ENCODE measurements around the gene NTSR1.

The NTSR1 gene

DNA sequence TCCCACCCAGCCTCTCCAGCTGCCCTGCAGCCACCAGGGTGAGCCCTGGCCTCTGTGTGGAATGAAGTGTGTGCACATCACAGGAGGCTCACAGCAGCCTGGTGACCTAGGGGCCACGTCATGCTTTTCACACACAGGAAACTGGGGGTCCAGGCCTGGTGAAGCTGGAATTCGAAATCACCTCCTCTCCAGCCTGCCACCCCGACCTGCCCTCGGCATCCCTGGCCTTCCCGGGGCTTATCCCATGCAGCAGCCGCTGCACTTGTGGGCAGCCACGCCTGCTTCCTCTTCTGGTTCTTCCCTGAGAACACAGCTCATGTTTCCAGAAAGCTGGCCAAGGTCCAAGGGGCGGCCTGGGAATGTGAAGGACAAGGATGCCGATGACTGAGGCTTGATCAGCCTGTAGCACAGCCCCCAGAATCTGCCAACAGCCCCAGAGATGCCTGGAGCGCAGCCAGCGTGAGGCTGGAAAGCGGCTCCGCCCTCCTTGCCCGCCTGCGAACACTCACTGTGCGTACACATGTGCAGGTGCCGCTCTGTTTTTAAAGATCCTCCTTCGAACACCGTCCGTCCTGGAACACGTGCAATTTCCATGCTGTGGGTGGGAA, 4.2 kb upstream of the NTSR1 start:
- no peak for FAIRE-seq

GRCh38 chr20:62705627-62706026, 3.0 kb upstream of the NTSR1 start:
- DNase-seq (ENCODE audit: insufficient read length, low spot score): no peak

More for the DNA sequence above, 4.2 kb upstream of the NTSR1 start:
- no peak for TF ChIP-seq POLR2A (IDR thresholded peaks at IDR 0.05; ENCODE audit: low read depth, low read length)
- TF ChIP-seq POLR2AphosphoS5 (IDR thresholded peaks at IDR 0.05; ENCODE audit: low read depth, low read length): no peak
- TF ChIP-seq SPI1 (IDR thresholded peaks at IDR 0.05; ENCODE audit: low read depth, low read length): no peak
- TF ChIP-seq TAF1 (IDR thresholded peaks at IDR 0.05; ENCODE audit: low read depth, low read length): no peak
- no peak for TF ChIP-seq PAX5 (IDR thresholded peaks at IDR 0.05; ENCODE audit: insufficient read depth, low read length, severe bottlenecking)
- TF ChIP-seq POU2F2 (IDR thresholded peaks at IDR 0.05; ENCODE audit: low read depth, low read length): no peak
- no peak for DNase-seq (ENCODE audit: insufficient read length, low spot score)

GRCh38 chr20:62706344-62706743, 2.3 kb upstream of the NTSR1 start:
- DNase-seq (ENCODE audit: insufficient read length, low spot score) (no peak), FAIRE-seq (no peak)
- no peak for TF ChIP-seq PAX5 (IDR thresholded peaks at IDR 0.05; ENCODE audit: insufficient read depth, low read length, severe bottlenecking)
- no peak for TF ChIP-seq POLR2AphosphoS5 (IDR thresholded peaks at IDR 0.05; ENCODE audit: low read depth, low read length)
- TF ChIP-seq POLR2A (IDR thresholded peaks at IDR 0.05; ENCODE audit: low read depth, low read length): no peak
- no peak for TF ChIP-seq POU2F2 (IDR thresholded peaks at IDR 0.05; ENCODE audit: low read depth, low read length)
- no peak for TF ChIP-seq SPI1 (IDR thresholded peaks at IDR 0.05; ENCODE audit: low read depth, low read length)
- no peak for TF ChIP-seq TAF1 (IDR thresholded peaks at IDR 0.05; ENCODE audit: low read depth, low read length)

More at GRCh38 chr20:62705627-62706026, 3.0 kb upstream of the NTSR1 start:
- no peak for FAIRE-seq
- TF ChIP-seq POLR2A (IDR thresholded peaks at IDR 0.05; ENCODE audit: low read depth, low read length): no peak
- no peak for TF ChIP-seq PAX5 (IDR thresholded peaks at IDR 0.05; ENCODE audit: insufficient read depth, low read length, severe bottlenecking)
- no peak for TF ChIP-seq POU2F2 (IDR thresholded peaks at IDR 0.05; ENCODE audit: low read depth, low read length)
- TF ChIP-seq SPI1 (IDR thresholded peaks at IDR 0.05; ENCODE audit: low read depth, low read length): no peak
- no peak for TF ChIP-seq TAF1 (IDR thresholded peaks at IDR 0.05; ENCODE audit: low read depth, low read length)
- TF ChIP-seq POLR2AphosphoS5 (IDR thresholded peaks at IDR 0.05; ENCODE audit: low read depth, low read length): no peak

DNA sequence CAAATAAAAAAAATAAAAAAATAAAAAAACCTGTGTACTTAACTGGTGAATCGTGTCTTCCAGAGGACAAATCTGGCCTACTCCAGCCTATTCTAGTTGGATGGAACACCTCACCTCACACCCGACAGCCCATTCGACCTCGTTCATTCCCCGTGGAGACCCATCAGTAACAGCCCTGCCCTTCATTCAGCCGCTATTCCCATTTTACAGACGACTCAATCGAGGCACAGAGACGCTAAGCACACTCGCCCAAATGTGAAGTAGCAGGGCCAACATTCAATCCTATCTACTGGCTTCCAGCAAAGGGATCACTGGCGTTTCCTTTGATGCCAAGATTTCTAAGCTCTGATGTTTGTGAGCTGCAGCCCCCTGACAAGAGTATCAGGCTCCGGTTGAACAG, 1.8 kb upstream of the NTSR1 start:
- FAIRE-seq: no peak
- DNase-seq (ENCODE audit: insufficient read length, low spot score): no peak
- TF ChIP-seq TAF1 (IDR thresholded peaks at IDR 0.05; ENCODE audit: low read depth, low read length) (no peak), POLR2A (IDR thresholded peaks at IDR 0.05; ENCODE audit: low read depth, low read length) (no peak), SPI1 (IDR thresholded peaks at IDR 0.05; ENCODE audit: low read depth, low read length) (no peak), PAX5 (IDR thresholded peaks at IDR 0.05; ENCODE audit: insufficient read depth, low read length, severe bottlenecking) (no peak), POLR2AphosphoS5 (IDR thresholded peaks at IDR 0.05; ENCODE audit: low read depth, low read length) (no peak), POU2F2 (IDR thresholded peaks at IDR 0.05; ENCODE audit: low read depth, low read length) (no peak)

DNA sequence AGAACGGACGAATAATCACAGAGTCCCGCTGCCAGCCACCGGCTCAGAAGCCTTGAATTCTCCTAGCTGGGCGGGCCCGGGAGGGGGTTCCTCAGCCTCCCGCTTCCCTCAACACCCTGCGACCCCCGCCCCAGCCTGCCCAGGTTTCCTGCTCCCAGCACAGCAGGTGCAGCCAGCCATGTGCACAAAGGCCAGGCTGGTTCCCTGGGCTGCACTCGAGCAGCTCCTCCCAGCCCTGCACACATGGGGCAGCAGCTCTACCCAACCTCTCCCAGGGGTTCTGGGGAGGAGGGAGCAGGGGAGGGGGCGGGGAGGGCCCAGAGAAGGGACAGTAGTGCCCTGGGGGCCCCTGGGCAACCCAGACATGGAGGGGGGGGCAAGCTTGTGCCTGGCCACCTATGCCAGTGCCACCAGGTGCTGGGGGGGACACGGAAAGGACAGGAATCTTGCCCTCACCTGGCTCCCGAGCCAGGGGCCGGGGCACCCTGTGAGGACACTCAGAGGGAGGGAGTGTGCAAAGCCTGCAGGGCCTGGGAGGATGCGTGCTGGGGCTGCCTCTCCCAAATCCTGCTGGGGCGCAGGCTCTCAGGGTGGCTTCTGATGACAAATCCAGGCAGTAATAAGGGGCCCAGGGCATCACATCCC, 1.2 kb upstream of the NTSR1 start:
- no peak for FAIRE-seq

GRCh38 chr20:62707921-62708521, 615 bp upstream of the NTSR1 start:
- no peak for FAIRE-seq
- no peak for TF ChIP-seq POU2F2 (IDR thresholded peaks at IDR 0.05; ENCODE audit: low read depth, low read length)
- DNase-seq (ENCODE audit: insufficient read length, low spot score): peak; percentile 71

More for the DNA sequence above, 1.2 kb upstream of the NTSR1 start:
- TF ChIP-seq PAX5 (IDR thresholded peaks at IDR 0.05; ENCODE audit: insufficient read depth, low read length, severe bottlenecking) (no peak), SPI1 (IDR thresholded peaks at IDR 0.05; ENCODE audit: low read depth, low read length) (no peak), TAF1 (IDR thresholded peaks at IDR 0.05; ENCODE audit: low read depth, low read length) (no peak), POLR2AphosphoS5 (IDR thresholded peaks at IDR 0.05; ENCODE audit: low read depth, low read length) (no peak)
- no peak for DNase-seq (ENCODE audit: insufficient read length, low spot score)

DNA sequence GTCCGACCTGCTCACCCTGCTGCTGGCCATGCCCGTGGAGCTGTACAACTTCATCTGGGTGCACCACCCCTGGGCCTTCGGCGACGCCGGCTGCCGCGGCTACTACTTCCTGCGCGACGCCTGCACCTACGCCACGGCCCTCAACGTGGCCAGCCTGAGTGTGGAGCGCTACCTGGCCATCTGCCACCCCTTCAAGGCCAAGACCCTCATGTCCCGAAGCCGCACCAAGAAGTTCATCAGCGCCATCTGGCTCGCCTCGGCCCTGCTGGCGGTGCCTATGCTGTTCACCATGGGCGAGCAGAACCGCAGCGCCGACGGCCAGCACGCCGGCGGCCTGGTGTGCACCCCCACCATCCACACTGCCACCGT, 885 bp downstream of the NTSR1 start:
- TF ChIP-seq POU2F2 (IDR thresholded peaks at IDR 0.05; ENCODE audit: low read depth, low read length) (no peak), POLR2AphosphoS5 (IDR thresholded peaks at IDR 0.05; ENCODE audit: low read depth, low read length) (no peak), PAX5 (IDR thresholded peaks at IDR 0.05; ENCODE audit: insufficient read depth, low read length, severe bottlenecking) (no peak), TAF1 (IDR thresholded peaks at IDR 0.05; ENCODE audit: low read depth, low read length) (no peak), POLR2A (IDR thresholded peaks at IDR 0.05; ENCODE audit: low read depth, low read length) (no peak), SPI1 (IDR thresholded peaks at IDR 0.05; ENCODE audit: low read depth, low read length) (no peak)
- no peak for FAIRE-seq
- DNase-seq (ENCODE audit: insufficient read length, low spot score): no peak

DNA sequence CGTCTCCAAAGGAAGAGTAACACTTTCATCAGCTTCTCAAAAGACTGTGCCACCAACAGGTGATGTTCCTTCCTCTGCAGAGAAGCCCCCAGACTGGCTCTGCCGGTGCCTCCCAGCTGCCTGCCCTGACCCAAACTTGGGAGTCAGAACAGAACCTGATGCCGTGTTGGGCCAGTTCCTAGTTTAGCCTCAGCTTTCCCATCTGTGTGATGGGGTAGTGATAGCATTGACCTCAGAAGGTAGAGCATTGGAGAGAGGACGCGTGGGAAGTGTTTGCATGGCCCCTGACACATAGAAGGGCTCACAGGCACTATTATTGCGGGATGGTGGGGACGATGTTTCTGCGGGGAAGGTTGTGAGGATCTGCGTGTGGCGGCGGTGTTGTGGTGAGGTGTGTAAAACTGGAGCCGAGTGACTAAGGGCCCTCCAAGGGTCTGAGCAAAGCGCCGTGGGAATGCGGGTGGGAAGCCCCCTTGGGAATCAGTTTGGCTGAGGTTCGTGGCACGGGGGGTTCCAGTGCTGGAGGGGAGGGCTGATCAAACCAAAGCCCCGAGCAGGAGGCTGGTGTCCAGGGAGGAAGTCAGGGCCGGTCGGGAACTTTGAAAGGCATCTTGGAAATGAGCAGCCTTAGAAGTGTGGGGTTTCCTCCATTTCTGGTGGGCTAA, 1.7 kb downstream of the NTSR1 start:
- FAIRE-seq: no peak
- DNase-seq (ENCODE audit: insufficient read length, low spot score): no peak
- TF ChIP-seq PAX5 (IDR thresholded peaks at IDR 0.05; ENCODE audit: insufficient read depth, low read length, severe bottlenecking) (no peak), POLR2A (IDR thresholded peaks at IDR 0.05; ENCODE audit: low read depth, low read length) (no peak), SPI1 (IDR thresholded peaks at IDR 0.05; ENCODE audit: low read depth, low read length) (no peak), POU2F2 (IDR thresholded peaks at IDR 0.05; ENCODE audit: low read depth, low read length) (no peak), TAF1 (IDR thresholded peaks at IDR 0.05; ENCODE audit: low read depth, low read length) (no peak), POLR2AphosphoS5 (IDR thresholded peaks at IDR 0.05; ENCODE audit: low read depth, low read length) (no peak)

GRCh38 chr20:62710886-62711702, 2.5 kb downstream of the NTSR1 start:
- TF ChIP-seq SPI1 (IDR thresholded peaks at IDR 0.05; ENCODE audit: low read depth, low read length) (no peak), POU2F2 (IDR thresholded peaks at IDR 0.05; ENCODE audit: low read depth, low read length) (no peak), POLR2AphosphoS5 (IDR thresholded peaks at IDR 0.05; ENCODE audit: low read depth, low read length) (no peak), PAX5 (IDR thresholded peaks at IDR 0.05; ENCODE audit: insufficient read depth, low read length, severe bottlenecking) (no peak), POLR2A (IDR thresholded peaks at IDR 0.05; ENCODE audit: low read depth, low read length) (no peak)
- no peak for FAIRE-seq
- DNase-seq (ENCODE audit: insufficient read length, low spot score): no peak

Data from GM12891 (cell line).